ENCODE results near the gene IQSEC1.

The IQSEC1 gene

GRCh38 chr3:13106308-13107001 is 33.2 kb upstream of the IQSEC1 start:
- DNase-seq (ENCODE audit: low spot score) = no peak

- DNase-seq (ENCODE audit: low spot score) = no peak
Observed at GRCh38 chr3:13105896-13106250, 32.6 kb upstream of the IQSEC1 start.

GRCh38 chr3:13105181-13105895 is 32.1 kb upstream of the IQSEC1 start:
- no peak for DNase-seq (ENCODE audit: low spot score)

- DNase-seq (ENCODE audit: low spot score) = no peak
Observed at GRCh38 chr3:13104511-13104910, 31.3 kb upstream of the IQSEC1 start.

- DNase-seq (ENCODE audit: low spot score) = no peak
Observed at GRCh38 chr3:13103416-13104058, 30.3 kb upstream of the IQSEC1 start.

GRCh38 chr3:13102386-13103345 is 29.4 kb upstream of the IQSEC1 start:
- no peak for DNase-seq (ENCODE audit: low spot score)

GRCh38 chr3:13099707-13100106 is 26.5 kb upstream of the IQSEC1 start:
- DNase-seq (ENCODE audit: low spot score) = no peak

GRCh38 chr3:13098192-13098988 is 25.2 kb upstream of the IQSEC1 start:
- DNase-seq (ENCODE audit: low spot score) = no peak

- no peak for DNase-seq (ENCODE audit: low spot score)
Observed at GRCh38 chr3:13096356-13096755, 23.1 kb upstream of the IQSEC1 start.

GRCh38 chr3:13095408-13095937 is 22.2 kb upstream of the IQSEC1 start:
- no peak for DNase-seq (ENCODE audit: low spot score)

- peak; percentile 39 for DNase-seq (ENCODE audit: low spot score)
Observed at GRCh38 chr3:13093687-13094086, 20.5 kb upstream of the IQSEC1 start.

GRCh38 chr3:13092621-13093617 is 19.7 kb upstream of the IQSEC1 start:
- DNase-seq (ENCODE audit: low spot score) = no peak

- peak; percentile 76 for DNase-seq (ENCODE audit: low spot score)
Observed at GRCh38 chr3:13091898-13092611, 18.8 kb upstream of the IQSEC1 start.

GRCh38 chr3:13088028-13089006 is 15.1 kb upstream of the IQSEC1 start:
- DNase-seq (ENCODE audit: low spot score) = no peak

- no peak for DNase-seq (ENCODE audit: low spot score)
Observed at GRCh38 chr3:13087320-13087990, 14.2 kb upstream of the IQSEC1 start.

- DNase-seq (ENCODE audit: low spot score) = no peak
Observed at GRCh38 chr3:13086531-13086981, 13.3 kb upstream of the IQSEC1 start.

- no peak for DNase-seq (ENCODE audit: low spot score)
Observed at GRCh38 chr3:13085846-13086179, 12.6 kb upstream of the IQSEC1 start.

Data from AG08396 (cell line).